Measurements from ENCODE around the gene LPP. TPM values are rescaled to one million over a fixed set of nuclear protein-coding genes. Genes with fewer than 3 reads are reported as not detected.

The LPP gene
- polyA plus RNA-seq, 3 donors = 14.1 to 23.2 (median 15.3) TPM

DNA sequence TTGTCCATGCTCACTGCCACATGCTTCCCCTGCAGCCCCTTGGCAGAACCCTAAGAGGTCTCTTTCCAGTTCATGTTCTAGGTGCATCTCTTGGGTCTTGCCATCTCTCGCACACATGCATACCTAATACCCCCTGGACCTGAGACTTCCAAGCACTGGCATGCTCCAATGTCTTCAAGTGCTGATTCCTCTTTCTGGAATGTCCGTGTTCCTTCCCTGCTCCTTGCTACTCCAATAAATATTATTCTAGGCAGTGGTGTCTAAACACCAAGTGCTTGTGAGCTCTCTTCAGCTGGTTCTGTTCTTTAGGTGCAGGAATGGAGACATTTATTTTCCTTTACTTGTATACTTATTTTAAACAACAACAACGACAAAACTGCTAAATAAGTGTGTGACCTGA, 370.1 kb downstream of the LPP start:
- no peak overlapping the region for H3K27ac ChIP-seq (ENCODE audit: low read depth in 1 of 2, low read length in 2 of 2)
- no peaks in the 10 kb centered on the region for H4K20me1 ChIP-seq (ENCODE audit: insufficient read depth, low read length)
- no peak overlapping the region for H3K4me2 ChIP-seq (replicated peaks; ENCODE audit: extremely low read depth, low read length, poor library complexity, severe bottlenecking)
- DNase-seq = no peak
- peaks cover 24% of the 10 kb centered on the region for H3K4me1 Mint-ChIP-seq
- peak overlapping the region in 1 of 7 donors; percentile 37 for H3K27ac Mint-ChIP-seq
- no peak overlapping the region for H3K4me3 Mint-ChIP-seq
- no peak for TF ChIP-seq CTCF (IDR thresholded peaks at IDR 0.05)
- H3K9me3 Mint-ChIP-seq = peaks cover 0 to 2% (median 0%) of the 10 kb centered on the region in 7 donors
- H3K36me3 ChIP-seq (replicated peaks in 1 of 2; ENCODE audit: control insufficient read depth in 1 of 2, insufficient read depth in 2 of 2, low read length in 2 of 2) = peaks cover 0 to 7% of the 10 kb centered on the region in 2 donors
- no peaks in the 10 kb centered on the region for H3K79me2 ChIP-seq (ENCODE audit: insufficient read depth, low read length)
- intact Hi-C loops (cut with micrococcal nuclease) = no loop called here
- H3K9ac ChIP-seq (ENCODE audit: insufficient read depth, low read length, poor library complexity, severe bottlenecking) = no peak overlapping the region
- H3K27me3 Mint-ChIP-seq (ENCODE audit: low read depth in 3 of 3) = no peaks in the 10 kb centered on the region
- no peaks in the 10 kb centered on the region for H3K9me3 ChIP-seq (replicated peaks in 1 of 2; ENCODE audit: control insufficient read depth in 1 of 2, insufficient read depth in 1 of 2, low read length in 2 of 2)
- H3K4me1 ChIP-seq (ENCODE audit: control insufficient read depth in 1 of 2, insufficient read depth in 2 of 2, low read length in 2 of 2) = peaks cover 5 to 6% of the 10 kb centered on the region in 2 donors
- 33% methylated on average over 1 of the region's 3 CpGs for WGBS (ENCODE audit: insufficient coverage)
- no peak overlapping the region for H2AFZ ChIP-seq (ENCODE audit: insufficient read depth, low read depth, low read length, poor library complexity, severe bottlenecking)
- H3K36me3 Mint-ChIP-seq = peaks cover 12 to 23% of the 10 kb centered on the region in 2 donors
- H3K27me3 ChIP-seq (ENCODE audit: control insufficient read depth in 2 of 2, insufficient read depth in 2 of 2, low read length in 2 of 2) = no peaks in the 10 kb centered on the region
- H3K4me3 ChIP-seq (replicated peaks in 1 of 3; ENCODE audit: low read depth in 2 of 3, low read length in 3 of 3) = no peak overlapping the region

DNA sequence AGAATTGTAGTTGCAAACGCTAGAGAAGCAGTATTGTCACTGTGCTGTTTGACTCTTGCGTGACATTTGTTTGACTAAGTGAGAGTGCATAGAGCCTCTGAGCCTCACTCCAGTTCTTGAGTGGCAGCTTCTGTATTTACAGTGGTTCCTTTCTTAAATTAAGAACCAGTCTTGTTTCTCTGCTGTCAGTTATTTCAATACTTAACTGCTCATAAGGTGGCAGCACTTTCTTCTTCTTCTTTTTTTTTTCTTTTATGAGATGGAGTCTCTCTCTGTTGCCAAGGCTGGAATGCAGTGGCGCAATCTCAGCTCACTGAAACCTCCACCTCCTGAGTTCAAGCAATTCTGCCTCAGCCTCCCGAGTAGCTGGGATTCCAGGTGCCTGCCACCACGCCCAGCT, 372.1 kb downstream of the LPP start:
- TF ChIP-seq CTCF (IDR thresholded peaks at IDR 0.05) = no peak
- Mint-ChIP-seq H3K36me3 (peaks cover 9 to 17% of the 10 kb centered on the region in 2 donors), H3K27me3 (ENCODE audit: low read depth in 3 of 3) (no peaks in the 10 kb centered on the region), H3K9me3 (peaks cover 0 to 1% (median 0%) of the 10 kb centered on the region in 7 donors), H3K4me3 (no peak overlapping the region), H3K27ac (peak overlapping the region in 5 of 7 donors; percentile 53 to 76 (median 71)), H3K4me1 (peaks cover 15% of the 10 kb centered on the region)
- Histone ChIP-seq H3K4me1 (ENCODE audit: control insufficient read depth in 1 of 2, insufficient read depth in 2 of 2, low read length in 2 of 2) (peaks cover 5 to 6% of the 10 kb centered on the region in 2 donors), H2AFZ (ENCODE audit: insufficient read depth, low read depth, low read length, poor library complexity, severe bottlenecking) (peak overlapping the region; percentile 16), H3K4me3 (replicated peaks in 1 of 3; ENCODE audit: low read depth in 2 of 3, low read length in 3 of 3) (no peak overlapping the region), H3K27me3 (ENCODE audit: control insufficient read depth in 2 of 2, insufficient read depth in 2 of 2, low read length in 2 of 2) (no peaks in the 10 kb centered on the region), H4K20me1 (ENCODE audit: insufficient read depth, low read length) (no peaks in the 10 kb centered on the region), H3K4me2 (replicated peaks; ENCODE audit: extremely low read depth, low read length, poor library complexity, severe bottlenecking) (no peak overlapping the region), H3K36me3 (replicated peaks in 1 of 2; ENCODE audit: control insufficient read depth in 1 of 2, insufficient read depth in 2 of 2, low read length in 2 of 2) (peaks cover 0 to 7% of the 10 kb centered on the region in 2 donors), H3K9me3 (replicated peaks in 1 of 2; ENCODE audit: control insufficient read depth in 1 of 2, insufficient read depth in 1 of 2, low read length in 2 of 2) (no peaks in the 10 kb centered on the region), H3K9ac (ENCODE audit: insufficient read depth, low read length, poor library complexity, severe bottlenecking) (no peak overlapping the region), H3K79me2 (ENCODE audit: insufficient read depth, low read length) (no peaks in the 10 kb centered on the region), H3K27ac (ENCODE audit: low read depth in 1 of 2, low read length in 2 of 2) (peak overlapping the region in 1 of 2 donors; percentile 57)
- DNase-seq = peak; percentile 21 to 45 (median 25)
- intact Hi-C loops (cut with micrococcal nuclease) = no loop called here
- WGBS (ENCODE audit: insufficient coverage) = 93% methylated on average over 3 of the region's 5 CpGs

All from CD14-positive monocyte (primary cell).